PFSK-1 (cell line): Measurements from ENCODE around the gene TOP2A.

Experiments used
- FOXP2 ChIP-seq: optimal IDR thresholded peaks from 2 replicates; pipeline ENCODE3; 2011; ENCODE audit warnings: borderline replicate concordance, control low read depth, inconsistent platforms; ENCODE audit not compliant: insufficient read depth; ENCODE audit errors: extremely low read length, extremely low read depth
- POLR2AphosphoS5 ChIP-seq: IDR thresholded peaks from 2 replicates; pipeline ENCODE4 v1.6.1; 2012; ENCODE audit warnings: low read depth, mild to moderate bottlenecking, control low read depth, low read length, moderate library complexity
- REST ChIP-seq, 2 experiments: IDR thresholded peaks; 2 replicates each; pipeline versions ENCODE4 v1.6.1 to v1.8.0; 2011 to 2012; ENCODE audit warnings: low read depth in 2 of 2, low read length in 2 of 2, control low read depth in 1 of 2, inconsistent platforms in 1 of 2, mild to moderate bottlenecking in 1 of 2, moderate library complexity in 1 of 2; ENCODE audit not compliant: insufficient read depth in 1 of 2
- SIN3A ChIP-seq: IDR thresholded peaks from 2 replicates; pipeline ENCODE4 v1.6.1; 2012; ENCODE audit warnings: mild to moderate bottlenecking, low read length, moderate library complexity, borderline replicate concordance; ENCODE audit not compliant: insufficient read depth
- TAF1 ChIP-seq: IDR thresholded peaks from 2 replicates; pipeline ENCODE4 v1.6.1; 2012; ENCODE audit warnings: low read length, control low read depth, borderline replicate concordance; ENCODE audit not compliant: insufficient read depth

Gene TOP2A

GRCh38 chr17:40352779-40353394 is 64.8 kb downstream of the TOP2A start:
- TF ChIP-seq POLR2AphosphoS5 (no peak), REST (IDR thresholded peaks at IDR 0.05; ENCODE audit: insufficient read depth in 1 of 2, low read depth in 2 of 2, low read length in 2 of 2) (no peak), SIN3A (no peak), FOXP2 (no peak), TAF1 (no peak)

- TF ChIP-seq SIN3A = no peak
- TF ChIP-seq POLR2AphosphoS5 = no peak
Measured at GRCh38 chr17:40352237-40352778, 65.4 kb downstream of the TOP2A start.

- TF ChIP-seq REST (IDR thresholded peaks at IDR 0.05; ENCODE audit: insufficient read depth in 1 of 2, low read depth in 2 of 2, low read length in 2 of 2) (no peak), TAF1 (no peak), FOXP2 (no peak), POLR2AphosphoS5 (no peak), SIN3A (no peak)
Measured at GRCh38 chr17:40351359-40352236, 66.1 kb downstream of the TOP2A start.

- TF ChIP-seq REST (IDR thresholded peaks at IDR 0.05; ENCODE audit: insufficient read depth in 1 of 2, low read depth in 2 of 2, low read length in 2 of 2) = no peak
Measured at GRCh38 chr17:40350689-40351358, 66.9 kb downstream of the TOP2A start.

GRCh38 chr17:40349895-40350688 is 67.6 kb downstream of the TOP2A start:
- TF ChIP-seq POLR2AphosphoS5 (no peak), FOXP2 (no peak), SIN3A (no peak), REST (IDR thresholded peaks at IDR 0.05; ENCODE audit: insufficient read depth in 1 of 2, low read depth in 2 of 2, low read length in 2 of 2) (no peak), TAF1 (no peak)
